Mesothelial cell of epicardium (in vitro differentiated cells): ENCODE data around the gene MTIF3. TPM values are rescaled to one million over a fixed set of nuclear protein-coding genes. Genes with fewer than 3 reads are reported as not detected.

Experiments
- DNase-seq, 2 experiments: peaks; one replicate each; pipeline ENCODE4 v3.0.0; 2021; ENCODE audit warnings: low spot score in 2 of 2; ENCODE audit not compliant: unreplicated experiment in 2 of 2
- H3K27ac Mint-ChIP-seq: 2 replicates; pipeline ENCODE4 v1.8.0; 2021; ENCODE audit warnings: mixed read lengths
- H3K27me3 Mint-ChIP-seq: 2 replicates; pipeline ENCODE4 v1.8.0; 2021; ENCODE audit warnings: low read depth, mixed read lengths
- H3K36me3 Mint-ChIP-seq: 2 replicates; pipeline ENCODE4 v1.8.0; 2021; ENCODE audit warnings: mixed read lengths
- H3K4me1 Mint-ChIP-seq: 2 replicates; pipeline ENCODE4 v1.8.0; 2021; ENCODE audit warnings: mixed read lengths
- H3K4me3 Mint-ChIP-seq: 2 replicates; pipeline ENCODE4 v1.8.0; 2021; ENCODE audit warnings: mild to moderate bottlenecking, moderate library complexity, mixed read lengths
- H3K9me3 Mint-ChIP-seq: 2 replicates; pipeline ENCODE4 v1.8.0; 2021; ENCODE audit warnings: mixed read lengths
- total RNA-seq: library from RNA; stranded (reverse); gene quantifications from 3 replicates; pipeline ENCODE4 v1.2.1, GENCODE V29; 2021
- TF ChIP-seq, protein P1 (sequence below): fragments of 200-600 bp; sonication (generic); IDR thresholded peaks from one replicate; pipeline ENCODE4 v1.5.0; 2021; ENCODE audit warnings: antibody characterized with exemption; ENCODE audit not compliant: unreplicated experiment

MTIF3 gene
- total RNA-seq, 1 donor from 2014 or later = 40.4 TPM

DNA sequence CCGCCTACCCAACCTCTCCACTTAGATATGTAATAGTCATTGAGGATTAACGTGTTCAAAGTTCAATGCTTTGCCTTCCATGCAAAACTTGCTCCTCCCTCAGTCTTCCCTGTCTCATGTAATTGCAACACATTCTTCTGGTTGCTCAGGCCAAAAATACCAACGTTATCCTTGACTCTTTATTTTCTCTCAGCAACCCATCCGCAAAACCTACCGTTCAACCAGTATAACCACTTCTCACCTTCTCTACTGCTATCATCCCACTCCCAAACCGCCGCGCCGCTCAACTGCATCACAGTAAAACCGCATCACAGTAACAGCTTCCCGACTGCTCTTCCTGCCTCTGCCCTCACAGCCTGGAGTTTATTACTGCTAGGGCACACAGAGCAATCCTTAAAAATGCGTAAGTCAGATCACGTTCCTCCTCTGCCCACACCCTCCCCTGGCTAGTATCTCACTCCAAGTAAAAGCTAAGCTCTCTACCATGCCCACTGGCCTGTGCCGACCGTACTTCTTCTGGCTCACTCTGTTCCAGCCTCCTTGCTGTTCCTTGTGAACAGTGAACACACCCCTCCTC is 8.2 kb downstream of the MTIF3 start:
- peaks cover 10% of the 10 kb centered on the region for H3K4me1 Mint-ChIP-seq
- H3K27me3 Mint-ChIP-seq = no peaks in the 10 kb centered on the region
- no peak overlapping the region for H3K27ac Mint-ChIP-seq
- TF ChIP-seq, protein P1, sequence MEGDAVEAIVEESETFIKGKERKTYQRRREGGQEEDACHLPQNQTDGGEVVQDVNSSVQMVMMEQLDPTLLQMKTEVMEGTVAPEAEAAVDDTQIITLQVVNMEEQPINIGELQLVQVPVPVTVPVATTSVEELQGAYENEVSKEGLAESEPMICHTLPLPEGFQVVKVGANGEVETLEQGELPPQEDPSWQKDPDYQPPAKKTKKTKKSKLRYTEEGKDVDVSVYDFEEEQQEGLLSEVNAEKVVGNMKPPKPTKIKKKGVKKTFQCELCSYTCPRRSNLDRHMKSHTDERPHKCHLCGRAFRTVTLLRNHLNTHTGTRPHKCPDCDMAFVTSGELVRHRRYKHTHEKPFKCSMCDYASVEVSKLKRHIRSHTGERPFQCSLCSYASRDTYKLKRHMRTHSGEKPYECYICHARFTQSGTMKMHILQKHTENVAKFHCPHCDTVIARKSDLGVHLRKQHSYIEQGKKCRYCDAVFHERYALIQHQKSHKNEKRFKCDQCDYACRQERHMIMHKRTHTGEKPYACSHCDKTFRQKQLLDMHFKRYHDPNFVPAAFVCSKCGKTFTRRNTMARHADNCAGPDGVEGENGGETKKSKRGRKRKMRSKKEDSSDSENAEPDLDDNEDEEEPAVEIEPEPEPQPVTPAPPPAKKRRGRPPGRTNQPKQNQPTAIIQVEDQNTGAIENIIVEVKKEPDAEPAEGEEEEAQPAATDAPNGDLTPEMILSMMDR = no peak
- H3K9me3 Mint-ChIP-seq = no peaks in the 10 kb centered on the region
- H3K4me3 Mint-ChIP-seq = no peak overlapping the region
- peaks cover 26% of the 10 kb centered on the region for H3K36me3 Mint-ChIP-seq
- no peak for DNase-seq

DNA sequence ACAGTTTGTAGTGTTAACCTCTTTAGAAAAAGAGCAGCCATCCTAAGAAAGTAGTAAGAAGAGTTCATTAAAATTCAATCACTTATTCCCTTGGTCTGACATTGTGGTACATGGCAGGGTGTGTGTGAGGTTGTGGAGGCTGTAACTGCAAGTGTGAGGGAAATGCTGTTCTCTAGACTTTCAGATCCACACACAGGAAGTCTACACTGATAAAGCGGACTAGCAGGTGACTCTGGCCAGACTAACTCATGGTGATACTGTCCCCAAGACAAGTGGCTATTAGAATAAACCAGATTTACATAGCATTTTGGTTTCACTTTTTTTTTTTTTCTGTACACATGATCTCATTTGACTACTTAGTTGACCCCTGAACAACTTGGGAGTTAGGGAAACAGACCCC is 10.0 kb downstream of the MTIF3 start:
- no peak overlapping the region for H3K27ac Mint-ChIP-seq
- H3K4me3 Mint-ChIP-seq = no peak overlapping the region
- no peaks in the 10 kb centered on the region for H3K27me3 Mint-ChIP-seq
- peaks cover 31% of the 10 kb centered on the region for H3K36me3 Mint-ChIP-seq
- TF ChIP-seq, protein P1 = no peak
- peaks cover 10% of the 10 kb centered on the region for H3K4me1 Mint-ChIP-seq
- DNase-seq = no peak
- no peaks in the 10 kb centered on the region for H3K9me3 Mint-ChIP-seq

DNA sequence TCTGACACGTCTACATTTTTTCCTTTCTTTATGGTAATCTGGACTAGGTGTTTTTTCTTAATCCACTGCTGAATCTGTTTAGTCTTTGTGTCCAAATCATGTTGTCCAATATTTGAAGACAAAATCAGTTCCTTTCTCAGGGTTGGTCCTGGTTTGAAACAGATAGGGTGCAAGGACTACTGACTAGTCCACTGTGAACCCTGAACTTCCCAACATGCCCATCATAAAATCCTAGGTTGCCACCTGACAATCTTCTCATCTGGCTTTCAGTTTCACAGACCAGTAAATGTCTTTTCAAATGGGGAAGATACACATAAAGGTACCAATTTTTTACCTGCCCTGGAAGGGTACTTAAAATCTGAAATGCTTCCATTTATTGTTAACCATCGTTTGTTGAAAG is 13.2 kb downstream of the MTIF3 start:
- no peak overlapping the region for H3K27ac Mint-ChIP-seq
- DNase-seq = no peak
- no peaks in the 10 kb centered on the region for H3K27me3 Mint-ChIP-seq
- H3K4me1 Mint-ChIP-seq = peaks cover 4% of the 10 kb centered on the region
- no peaks in the 10 kb centered on the region for H3K9me3 Mint-ChIP-seq
- peaks cover 27% of the 10 kb centered on the region for H3K36me3 Mint-ChIP-seq
- no peak overlapping the region for H3K4me3 Mint-ChIP-seq
- TF ChIP-seq, protein P1 = no peak

DNA sequence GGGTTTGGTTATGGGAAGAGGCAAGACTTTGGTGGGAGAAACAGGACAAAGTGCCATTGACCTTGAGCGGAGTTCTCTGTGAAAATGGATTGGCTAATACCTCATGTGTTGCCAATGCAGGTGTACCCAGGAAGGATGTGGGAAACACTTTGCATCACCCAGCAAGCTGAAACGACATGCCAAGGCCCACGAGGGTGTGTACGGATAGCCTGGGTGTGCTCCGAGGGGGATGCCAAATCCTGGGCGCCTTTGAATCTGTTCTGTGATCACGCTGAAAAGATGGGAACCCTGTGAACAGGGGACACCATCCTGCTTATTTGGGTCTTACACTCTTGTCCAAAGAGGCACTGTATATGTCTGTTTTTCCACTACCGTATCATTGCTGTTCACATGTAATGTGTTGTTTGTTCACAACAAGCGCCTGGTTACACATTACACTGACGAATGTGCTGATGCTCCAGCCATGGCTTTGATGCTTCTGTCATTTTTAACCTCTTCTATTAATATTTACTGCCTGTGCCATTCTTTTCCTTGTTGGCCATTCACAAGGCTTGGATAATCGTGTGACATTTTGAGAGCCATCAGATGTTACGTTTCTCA is 17.7 kb downstream of the MTIF3 start:
- Mint-ChIP-seq H3K9me3 (peaks cover 6% of the 10 kb centered on the region), H3K27me3 (no peaks in the 10 kb centered on the region), H3K4me1 (no peaks in the 10 kb centered on the region), H3K4me3 (no peak overlapping the region), H3K27ac (no peak overlapping the region), H3K36me3 (peaks cover 35% of the 10 kb centered on the region)
- no peak for DNase-seq
- TF ChIP-seq, protein P1 = no peak

DNA sequence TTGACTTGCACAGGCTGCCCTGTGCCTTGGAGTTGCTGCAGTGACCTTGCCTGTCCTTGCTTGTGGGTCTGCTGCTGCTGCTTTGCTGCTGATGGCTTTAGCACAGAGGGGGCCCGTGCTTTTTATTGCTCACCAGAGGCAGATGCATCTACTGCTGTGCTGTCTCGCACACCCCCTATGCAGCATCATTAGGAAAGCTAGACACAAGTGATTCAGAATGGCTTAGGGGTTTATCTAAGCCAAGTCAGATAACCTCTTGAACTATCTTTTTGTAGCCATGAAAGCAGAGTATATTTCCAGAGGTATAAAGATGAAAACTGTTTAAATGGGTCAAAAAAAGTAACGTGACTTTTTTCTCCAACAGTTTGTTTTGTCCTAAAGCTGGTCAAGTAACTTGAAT is 18.2 kb downstream of the MTIF3 start:
- TF ChIP-seq, protein P1 = no peak
- no peaks in the 10 kb centered on the region for H3K4me1 Mint-ChIP-seq
- DNase-seq = no peak
- H3K27ac Mint-ChIP-seq = no peak overlapping the region
- H3K27me3 Mint-ChIP-seq = no peaks in the 10 kb centered on the region
- H3K4me3 Mint-ChIP-seq = no peak overlapping the region
- peaks cover 33% of the 10 kb centered on the region for H3K36me3 Mint-ChIP-seq
- H3K9me3 Mint-ChIP-seq = peaks cover 6% of the 10 kb centered on the region

DNA sequence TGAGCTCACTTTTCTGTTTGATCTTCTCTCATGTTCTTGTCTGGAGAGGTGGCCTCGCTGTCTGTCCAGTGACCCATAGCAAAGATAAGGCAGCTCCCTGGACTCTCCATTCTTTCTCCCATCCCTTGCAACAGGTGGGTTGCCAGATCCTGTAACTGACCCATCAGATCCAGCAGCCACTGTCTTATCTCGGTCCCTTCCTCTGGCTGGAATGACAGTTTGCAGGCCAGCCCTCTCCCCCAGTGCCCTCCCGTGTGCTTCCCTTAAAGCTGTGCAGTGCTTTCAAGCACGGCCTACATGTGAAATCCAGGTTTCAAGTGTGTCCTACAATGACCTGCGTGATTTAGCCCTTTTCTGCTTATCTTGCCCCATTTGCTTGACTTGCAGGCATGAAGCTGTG is 22.2 kb downstream of the MTIF3 start:
- Mint-ChIP-seq H3K4me1 (peaks cover 23% of the 10 kb centered on the region), H3K27me3 (no peaks in the 10 kb centered on the region), H3K9me3 (peaks cover 6% of the 10 kb centered on the region), H3K4me3 (no peak overlapping the region), H3K27ac (no peak overlapping the region), H3K36me3 (peaks cover 31% of the 10 kb centered on the region)
- TF ChIP-seq, protein P1 = no peak
- no peak for DNase-seq
